MCF 10A (cell line): ENCODE data around the gene PAN2. TPM values are rescaled to one million over a fixed set of nuclear protein-coding genes. Genes with fewer than 3 reads are reported as not detected.
A peak's percentile ranks its signal among the peaks of the same experiment; 100 is the strongest.

Experiments
- BruUV-seq: library from RNA; stranded (reverse); fragments of 400-500 nt; replicated peaks from 2 replicates; lab custom pipeline; 2021; lab: Mats Ljungman, UMichigan
- CTCF ChIA-PET: fragments of 300-600 bp; sonication (Branson Sonifier 250); formaldehyde crosslinking; extraction: SDS; loops from one replicate; lab custom pipeline; 2021; ENCODE audit warnings: antibody characterized with exemption, inconsistent platforms; lab: Yijun Ruan, JAX
- POLR2A ChIA-PET: fragments of 300-600, 350-650 bp; sonication (Branson Sonifier 250); formaldehyde crosslinking; extraction: SDS; loops from one replicate; lab custom pipeline; 2020; ENCODE audit warnings: antibody characterized with exemption, inconsistent platforms; lab: Yijun Ruan, JAX
- DNase-seq: peaks from one replicate; pipeline ENCODE4 v3.0.0-alpha.2; 2018; ENCODE audit not compliant: unreplicated experiment
- H3K27ac Mint-ChIP-seq: one replicate; pipeline ENCODE4 v1.8.0; 2022; ENCODE audit warnings: mild to moderate bottlenecking, low read depth, mixed read lengths; ENCODE audit not compliant: unreplicated experiment
- H3K27me3 Mint-ChIP-seq: one replicate; pipeline ENCODE4 v1.8.0; 2022; ENCODE audit warnings: mixed read lengths; ENCODE audit not compliant: insufficient read depth, unreplicated experiment
- H3K36me3 Mint-ChIP-seq: one replicate; pipeline ENCODE4 v1.8.0; 2022; ENCODE audit warnings: mild to moderate bottlenecking, moderate library complexity, mixed read lengths; ENCODE audit not compliant: insufficient read depth, unreplicated experiment
- H3K4me1 Mint-ChIP-seq: one replicate; pipeline ENCODE4 v1.8.0; 2022; ENCODE audit warnings: mixed read lengths; ENCODE audit not compliant: insufficient read depth, unreplicated experiment
- H3K4me3 Mint-ChIP-seq: one replicate; pipeline ENCODE4 v1.8.0; 2022; ENCODE audit warnings: mild to moderate bottlenecking, moderate library complexity, mixed read lengths; ENCODE audit not compliant: unreplicated experiment
- H3K9me3 Mint-ChIP-seq: one replicate; pipeline ENCODE4 v1.8.0; 2022; ENCODE audit warnings: mixed read lengths; ENCODE audit not compliant: unreplicated experiment
- intact Hi-C: fragments of 100-400 bp; cut with micrococcal nuclease; formaldehyde crosslinking; loops from 2 replicates; pipeline ENCODE4 v1.14.1; 2022
- total RNA-seq: library from RNA; stranded (reverse); gene quantifications from 2 replicates; pipeline ENCODE4 v1.2.3, GENCODE V29; 2022
- TF ChIP-seq, protein P1 (sequence below): fragments of 200-600 bp; IDR thresholded peaks from one replicate; pipeline ENCODE4 v1.8.0; 2022; ENCODE audit warnings: antibody characterized with exemption, mild to moderate bottlenecking; ENCODE audit not compliant: unreplicated experiment

The PAN2 gene
- total RNA-seq, 1 experiment from 2014 or later, result 72.9 TPM

DNA sequence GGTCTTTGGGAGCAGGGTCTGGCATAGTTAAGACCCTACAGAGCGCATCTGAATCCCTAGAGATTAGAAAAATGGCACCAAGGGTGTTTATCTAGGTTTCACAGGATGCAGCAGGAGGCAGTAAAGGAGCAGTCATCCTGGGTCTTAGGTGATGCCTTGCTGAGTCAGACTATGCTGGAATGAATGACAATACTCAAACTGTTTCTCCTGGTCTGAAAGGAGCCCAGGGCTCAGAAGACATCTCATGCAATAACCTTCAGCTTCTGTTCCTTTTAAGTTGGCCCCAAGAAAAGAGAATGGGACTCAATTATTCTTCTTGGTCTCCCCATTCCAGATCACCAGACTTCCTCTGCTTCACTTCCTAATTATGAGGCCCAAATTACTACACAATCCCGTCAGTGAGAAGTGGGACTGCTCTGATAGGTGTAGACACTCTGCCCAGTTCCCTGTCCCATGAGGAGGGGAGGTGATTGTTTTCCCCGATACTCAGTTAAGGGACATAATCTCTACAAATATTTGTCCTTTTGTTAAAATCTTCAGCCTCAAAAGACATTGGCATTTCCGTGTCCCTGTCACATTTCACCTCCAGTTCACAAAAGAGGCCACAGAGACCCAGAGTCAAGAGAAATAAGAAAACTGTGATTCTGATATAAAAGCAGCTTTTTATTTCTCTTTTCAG is 43.6 kb upstream of the PAN2 start:
- no peaks in the 10 kb centered on the region for H3K4me1 Mint-ChIP-seq

DNA sequence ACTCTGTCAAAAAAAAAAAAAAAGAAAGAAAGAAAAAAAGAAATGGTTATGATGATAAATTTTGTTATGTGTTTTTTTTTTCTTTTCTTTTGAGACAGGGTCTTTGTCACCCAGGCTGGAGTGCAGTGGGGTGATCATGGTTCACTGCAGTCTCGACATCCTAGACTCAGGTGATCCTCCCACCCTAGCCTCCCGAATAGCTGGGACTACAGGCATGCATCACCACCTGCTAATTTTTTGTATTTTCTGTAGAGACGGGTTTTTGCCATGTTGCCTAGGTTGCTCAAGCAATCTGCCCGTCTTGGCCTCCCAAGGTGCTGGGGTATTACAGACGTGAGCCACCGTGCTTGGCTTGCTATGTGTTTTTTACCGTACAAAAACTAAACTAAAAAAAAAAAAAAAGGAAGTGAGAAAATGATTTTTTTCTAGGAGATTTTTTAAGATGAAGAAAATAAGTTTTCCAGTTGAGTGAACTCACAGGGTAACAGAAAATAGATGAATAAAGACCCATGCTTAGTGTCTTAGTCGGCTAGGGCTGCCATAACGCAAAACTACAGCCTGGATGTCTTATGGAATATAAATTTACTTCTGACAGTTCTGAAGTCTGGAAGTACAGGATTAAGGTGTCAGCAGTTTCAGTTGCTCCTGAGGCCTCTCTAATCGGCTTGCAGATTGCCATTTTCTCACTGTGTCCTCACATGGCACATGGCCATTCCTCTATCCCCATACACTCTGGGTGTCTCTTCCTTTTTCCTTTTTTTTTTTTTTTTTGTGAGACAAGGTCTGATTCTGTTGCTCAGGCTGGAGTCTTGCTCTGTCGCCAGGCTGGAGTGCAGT is 42.0 kb upstream of the PAN2 start:
- H3K27me3 Mint-ChIP-seq, result no peaks in the 10 kb centered on the region
- POLR2A ChIA-PET, result no interaction called here
- no peak overlapping the region for H3K4me3 Mint-ChIP-seq
- no peak for DNase-seq
- H3K27ac Mint-ChIP-seq, result no peak overlapping the region
- no peaks in the 10 kb centered on the region for H3K9me3 Mint-ChIP-seq
- H3K36me3 Mint-ChIP-seq, result no peaks in the 10 kb centered on the region
- TF ChIP-seq, protein P1, sequence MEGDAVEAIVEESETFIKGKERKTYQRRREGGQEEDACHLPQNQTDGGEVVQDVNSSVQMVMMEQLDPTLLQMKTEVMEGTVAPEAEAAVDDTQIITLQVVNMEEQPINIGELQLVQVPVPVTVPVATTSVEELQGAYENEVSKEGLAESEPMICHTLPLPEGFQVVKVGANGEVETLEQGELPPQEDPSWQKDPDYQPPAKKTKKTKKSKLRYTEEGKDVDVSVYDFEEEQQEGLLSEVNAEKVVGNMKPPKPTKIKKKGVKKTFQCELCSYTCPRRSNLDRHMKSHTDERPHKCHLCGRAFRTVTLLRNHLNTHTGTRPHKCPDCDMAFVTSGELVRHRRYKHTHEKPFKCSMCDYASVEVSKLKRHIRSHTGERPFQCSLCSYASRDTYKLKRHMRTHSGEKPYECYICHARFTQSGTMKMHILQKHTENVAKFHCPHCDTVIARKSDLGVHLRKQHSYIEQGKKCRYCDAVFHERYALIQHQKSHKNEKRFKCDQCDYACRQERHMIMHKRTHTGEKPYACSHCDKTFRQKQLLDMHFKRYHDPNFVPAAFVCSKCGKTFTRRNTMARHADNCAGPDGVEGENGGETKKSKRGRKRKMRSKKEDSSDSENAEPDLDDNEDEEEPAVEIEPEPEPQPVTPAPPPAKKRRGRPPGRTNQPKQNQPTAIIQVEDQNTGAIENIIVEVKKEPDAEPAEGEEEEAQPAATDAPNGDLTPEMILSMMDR, result no peak
- no TSS peak for BruUV-seq
- CTCF ChIA-PET, result interaction anchor here (0.7 to 1.0 kb wide), 2 partner anchors 88 to 807 kb away, joined by 3 read pairs; no protein-coding TSS in a partner anchor
- no peaks in the 10 kb centered on the region for H3K4me1 Mint-ChIP-seq
- intact Hi-C loops, result no loop called here

More for the DNA sequence above, 43.6 kb upstream of the PAN2 start:
- H3K36me3 Mint-ChIP-seq, result no peaks in the 10 kb centered on the region
- ChIA-PET POLR2A (interaction anchor here (0.6 to 1.2 kb wide), 3 partner anchors 9 to 43 kb away, joined by 3 to 4 read pairs (median 3); partner anchors contain the start of gene PAN2), CTCF (interaction anchor here (0.6 to 1.2 kb wide), 3 partner anchors 68 to 298 kb away, joined by 3 read pairs; no protein-coding TSS in a partner anchor)
- peak; percentile 35 for DNase-seq
- H3K27me3 Mint-ChIP-seq, result no peaks in the 10 kb centered on the region
- no peak overlapping the region for H3K4me3 Mint-ChIP-seq
- intact Hi-C loops, result loop anchor here (1.0 kb wide), 1 partner anchor 87 kb away; no protein-coding TSS in a partner anchor
- no peak overlapping the region for H3K27ac Mint-ChIP-seq
- no TSS peak for BruUV-seq
- no peaks in the 10 kb centered on the region for H3K9me3 Mint-ChIP-seq
- TF ChIP-seq, protein P1, result peak; percentile 31

DNA sequence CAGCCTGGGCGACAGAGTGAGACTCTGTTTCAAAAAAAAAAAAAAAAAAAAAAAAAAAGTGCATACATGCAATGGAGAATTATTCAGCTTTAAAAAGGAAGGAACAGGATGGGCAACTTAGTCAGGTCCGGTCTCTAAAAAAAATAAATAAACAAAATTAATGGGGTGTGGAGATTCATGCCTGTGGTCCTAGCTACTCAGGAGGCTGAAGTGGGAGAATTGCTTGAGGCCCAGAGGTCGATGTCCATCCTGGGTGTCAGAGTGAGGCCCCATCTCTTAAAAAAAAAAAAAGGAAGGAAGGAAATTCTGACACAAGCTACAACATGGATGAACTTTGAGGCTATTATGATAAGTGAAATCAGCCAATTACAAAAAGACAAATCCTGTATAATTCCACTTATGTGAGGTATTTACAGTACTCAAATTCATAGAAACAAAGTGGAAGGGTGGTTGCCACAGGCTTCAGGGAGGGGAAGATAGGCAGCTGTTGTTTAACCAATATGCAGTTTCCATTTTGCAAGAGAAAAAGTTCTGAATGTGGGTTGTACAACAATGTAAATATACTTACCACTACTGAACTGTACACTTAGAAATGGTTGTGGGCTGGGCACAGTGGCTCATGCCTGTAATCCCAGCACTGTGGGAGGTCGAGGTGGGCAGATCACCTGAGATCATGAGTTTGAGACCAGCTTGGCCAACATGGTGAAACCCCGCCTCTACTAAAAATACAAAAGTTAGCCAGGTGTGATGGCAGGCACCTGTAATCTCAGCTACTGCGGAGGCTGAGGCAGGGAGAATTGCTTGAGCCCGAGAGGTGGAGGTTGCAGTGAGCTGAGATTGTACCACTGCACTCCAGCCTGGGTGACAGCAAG is 41.2 kb upstream of the PAN2 start:
- Mint-ChIP-seq H3K9me3 (no peaks in the 10 kb centered on the region), H3K4me1 (no peaks in the 10 kb centered on the region), H3K4me3 (no peak overlapping the region), H3K27me3 (no peaks in the 10 kb centered on the region), H3K27ac (no peak overlapping the region), H3K36me3 (no peaks in the 10 kb centered on the region)
- CTCF ChIA-PET, result no interaction called here
- TF ChIP-seq, protein P1, result no peak
- POLR2A ChIA-PET, result interaction anchor here (0.6 to 0.8 kb wide), 2 partner anchors 17 to 212 kb away, joined by 3 read pairs; no protein-coding TSS in a partner anchor
- intact Hi-C loops, result no loop called here
- no TSS peak for BruUV-seq
- DNase-seq, result no peak
